Measurements from ENCODE around the gene CNTNAP5.

DNA sequence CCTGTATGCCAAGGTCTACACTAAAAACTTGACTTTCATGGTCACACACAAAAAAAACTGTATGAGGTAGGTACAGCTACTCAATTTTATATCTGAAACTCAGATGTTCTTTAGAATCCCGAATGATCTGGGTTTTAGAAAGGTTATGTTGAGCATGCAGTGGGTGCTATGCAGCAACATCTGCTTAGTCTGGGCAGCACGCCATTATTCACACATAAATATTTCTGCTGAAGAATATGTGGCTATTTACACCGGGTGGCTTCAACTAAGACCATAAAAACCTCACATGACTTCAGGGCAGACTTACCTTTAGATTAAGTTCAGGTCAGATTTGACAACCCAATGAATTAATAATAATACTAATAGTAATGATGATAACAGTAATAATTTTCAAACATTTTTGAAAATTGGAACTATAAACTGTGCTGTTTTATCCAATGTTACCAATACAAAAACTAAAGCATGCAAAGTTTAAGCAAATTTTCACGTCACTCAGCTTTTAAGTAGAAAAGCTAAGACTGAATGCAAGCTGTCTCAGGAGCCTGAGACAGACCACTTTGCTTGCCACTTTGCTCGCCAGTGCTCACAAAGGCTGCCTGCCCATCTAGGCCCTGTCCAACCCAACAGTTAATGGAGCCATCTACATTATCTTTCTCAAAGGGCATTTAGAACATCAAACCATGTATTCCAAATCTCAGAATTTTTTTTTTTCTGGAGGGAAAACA lies 292.0 kb downstream of the CNTNAP5 start:
- no peak for TF ChIP-seq ZNF274 (IDR thresholded peaks at IDR 0.05; ENCODE audit: low read depth, low read length)
- no peak for TF ChIP-seq YY1 (IDR thresholded peaks at IDR 0.05; ENCODE audit: insufficient read depth, insufficient read length)
